Inflammatory macrophage treated with lipopolysaccharide for 4 hours (primary cell): Measurements from ENCODE around the gene NCOA6.

ENCODE experiments used
- DNase-seq: peaks from one replicate; pipeline ENCODE4 v3.0.0-alpha.2; 2020

Gene NCOA6

DNA sequence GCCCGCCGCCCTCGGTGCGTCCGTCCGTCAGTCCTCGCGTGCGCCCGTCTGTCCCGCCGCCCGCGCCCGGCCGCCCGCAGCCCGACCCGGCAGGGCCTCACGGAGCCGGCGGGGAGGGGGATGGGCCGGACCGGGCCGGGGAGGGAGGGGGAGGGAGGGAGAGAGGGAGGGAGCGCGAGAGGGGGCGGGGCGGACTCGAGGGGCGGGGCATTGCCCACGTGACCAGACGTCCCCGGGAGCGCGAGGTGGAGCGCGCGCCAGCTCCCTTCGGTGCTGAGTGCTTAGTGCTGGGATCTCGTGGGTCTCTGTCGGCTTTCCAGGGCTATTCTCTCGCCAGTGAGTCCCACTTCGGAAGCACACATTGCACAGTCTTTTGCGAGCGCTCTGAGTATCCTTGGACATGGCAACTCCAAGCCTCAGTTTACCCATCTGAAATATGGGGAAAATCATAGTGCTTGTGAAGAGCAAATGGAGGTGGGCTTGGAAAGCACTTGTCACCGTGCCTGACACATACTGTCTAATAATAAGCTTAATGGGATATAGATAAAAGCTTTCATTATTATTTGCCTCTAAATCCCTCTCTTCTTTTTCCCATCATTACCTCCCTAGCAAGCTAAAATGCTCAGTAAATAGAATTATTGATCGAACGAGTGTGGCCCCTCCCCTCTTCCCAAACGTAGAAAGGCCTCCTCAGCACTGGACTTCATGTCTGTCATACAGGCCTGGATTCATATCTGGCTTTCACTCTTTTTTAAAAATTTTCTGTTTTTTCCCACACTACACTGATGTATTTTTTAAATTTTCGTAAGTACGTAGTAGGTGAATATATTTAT, at the start of gene NCOA6:
Gene NCOA6 (minus strand): TSS at position 122 of the 833 bp plus-strand sequence. CDS start 43,296 bp downstream, outside the sequence.
- peak; percentile 85 for DNase-seq

DNA sequence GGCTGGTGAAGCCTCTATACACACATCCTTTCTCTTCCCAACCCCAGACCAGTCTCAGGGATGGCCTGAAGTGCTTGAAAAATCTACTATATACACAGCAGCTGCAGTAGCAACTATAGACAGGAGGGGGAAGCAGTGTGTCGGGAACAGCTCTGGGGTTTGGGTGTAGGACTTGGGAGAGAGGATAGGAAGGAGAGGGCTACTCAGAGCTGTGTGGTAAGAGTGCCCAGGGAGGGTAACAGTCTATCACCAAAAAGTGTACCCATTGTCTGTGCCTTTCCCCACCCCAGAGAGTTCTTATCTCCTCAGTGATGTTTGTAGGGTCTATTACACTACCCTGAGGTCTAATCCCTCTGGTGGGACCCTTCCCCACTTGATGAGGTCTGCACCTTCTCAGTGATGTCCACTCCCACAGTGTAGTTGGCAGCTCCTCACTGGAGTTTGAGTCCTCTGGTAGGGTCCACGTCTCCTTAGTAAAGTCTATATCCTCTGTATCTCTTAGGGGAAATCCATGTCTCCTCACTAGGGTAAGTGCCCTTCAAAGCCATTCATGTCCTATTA, 48.7 kb upstream of the NCOA6 start:
- DNase-seq, result peak; percentile 89

GRCh38 chr20:34873583-34874093, 48.2 kb upstream of the NCOA6 start:
- DNase-seq, result no peak

GRCh38 chr20:34872622-34873224, 47.3 kb upstream of the NCOA6 start, which contains the start of gene GGT7:
Gene GGT7, minus strand, starts transcription at chr20:34872856. Its CDS starts 41 bp downstream, at chr20:34872815.
- DNase-seq, result peak; percentile 67

DNA sequence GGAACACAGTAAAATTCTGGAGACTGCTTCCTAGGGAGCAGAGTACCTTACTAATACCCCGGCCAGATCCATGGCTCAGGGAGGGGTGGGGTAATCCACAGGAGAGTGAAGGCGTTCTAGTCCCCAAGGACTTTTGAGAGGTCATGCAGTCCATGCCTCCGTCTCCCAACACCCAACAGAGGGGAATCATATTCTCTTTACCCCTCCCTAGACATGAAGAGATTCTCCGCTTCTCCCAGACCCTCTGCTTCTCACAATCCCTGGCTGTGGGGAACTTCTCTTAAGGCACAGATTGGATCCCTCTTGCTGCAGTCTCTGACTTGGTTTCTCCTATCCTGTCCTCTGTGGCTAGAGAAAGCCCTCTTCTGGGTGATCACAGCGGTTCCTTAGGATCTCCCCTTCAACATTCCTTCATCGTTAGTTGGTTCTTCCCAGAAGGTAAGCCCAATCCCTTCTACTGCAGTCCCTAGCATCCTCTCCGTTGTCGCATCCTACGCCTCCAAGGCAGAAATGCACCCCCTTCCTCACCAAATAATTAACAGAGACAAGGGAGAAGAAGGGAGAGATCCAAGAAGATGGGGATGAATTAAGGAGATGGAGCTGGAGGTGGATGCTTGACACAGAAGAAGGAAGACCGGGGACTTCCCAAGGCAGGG, 46.6 kb upstream of the NCOA6 start:
- DNase-seq, result no peak

- DNase-seq, result no peak
Observed at GRCh38 chr20:34871320-34871926, 46.0 kb upstream of the NCOA6 start.

- no peak for DNase-seq
Observed at GRCh38 chr20:34864216-34864615, 38.8 kb upstream of the NCOA6 start.

DNA sequence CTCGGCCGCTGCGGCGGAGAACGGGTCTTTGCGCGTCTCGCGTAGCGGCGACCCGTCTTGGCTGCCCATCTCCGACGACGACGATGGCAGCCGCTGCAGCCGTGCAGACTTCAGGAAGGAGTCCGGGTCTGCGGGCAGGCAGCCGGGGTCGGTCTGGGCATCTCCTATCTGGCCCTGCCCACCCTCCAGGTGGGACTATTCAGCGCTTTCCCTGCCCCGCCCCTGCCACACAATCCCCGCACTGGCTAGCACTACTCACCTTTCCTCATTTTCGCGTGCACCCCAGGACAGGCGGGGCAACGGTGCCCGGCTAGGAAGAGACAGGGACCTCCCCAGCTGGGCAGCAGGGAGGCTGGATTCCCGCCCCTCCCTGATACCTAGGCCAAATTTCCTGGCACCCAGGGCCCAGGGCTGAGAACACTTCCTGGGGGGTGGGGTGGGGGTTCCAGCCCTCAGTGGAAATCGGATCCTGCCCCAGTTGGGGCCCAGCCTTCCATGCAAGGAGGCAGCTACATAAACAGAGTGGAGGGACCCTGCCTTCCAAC, 38.0 kb upstream of the NCOA6 start:
- no peak for DNase-seq

- no peak for DNase-seq
Observed at GRCh38 chr20:34862724-34863123, 37.3 kb upstream of the NCOA6 start.

DNA sequence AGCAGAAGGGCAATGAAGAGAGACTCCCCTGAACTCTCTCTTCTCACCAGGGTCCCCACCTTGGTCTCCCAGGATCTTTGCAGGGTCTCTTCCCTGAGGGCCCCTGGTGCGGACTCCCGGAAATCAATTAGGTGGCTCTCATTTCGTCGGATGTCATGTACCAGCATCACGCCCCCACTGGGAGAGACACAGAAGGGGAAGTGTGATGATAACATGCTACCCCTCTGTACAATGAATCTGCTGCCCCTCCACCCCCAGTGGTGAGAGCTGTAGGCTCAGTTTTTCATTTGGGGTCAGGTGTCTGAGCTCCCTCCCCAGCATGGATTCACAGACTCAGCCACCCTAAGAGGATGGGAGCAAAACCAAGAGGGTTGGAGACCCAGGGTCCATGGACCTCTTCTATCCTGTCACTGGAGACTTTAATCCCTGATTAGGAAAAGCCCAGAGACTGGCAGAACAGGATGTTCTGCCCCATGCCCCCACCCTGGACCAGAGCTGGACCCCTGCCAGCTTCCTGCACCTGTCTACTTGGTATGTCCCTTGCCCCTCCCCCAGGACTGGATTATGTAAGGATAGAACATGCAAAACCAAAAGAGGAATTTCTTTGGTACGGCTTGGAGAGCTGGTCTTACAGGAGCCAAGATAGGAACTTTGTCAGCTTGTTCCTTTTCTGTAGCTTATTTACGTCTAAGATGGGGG, 36.1 kb upstream of the NCOA6 start:
- no peak for DNase-seq

- no peak for DNase-seq
Observed at GRCh38 chr20:34859826-34860545, 34.5 kb upstream of the NCOA6 start.

DNA sequence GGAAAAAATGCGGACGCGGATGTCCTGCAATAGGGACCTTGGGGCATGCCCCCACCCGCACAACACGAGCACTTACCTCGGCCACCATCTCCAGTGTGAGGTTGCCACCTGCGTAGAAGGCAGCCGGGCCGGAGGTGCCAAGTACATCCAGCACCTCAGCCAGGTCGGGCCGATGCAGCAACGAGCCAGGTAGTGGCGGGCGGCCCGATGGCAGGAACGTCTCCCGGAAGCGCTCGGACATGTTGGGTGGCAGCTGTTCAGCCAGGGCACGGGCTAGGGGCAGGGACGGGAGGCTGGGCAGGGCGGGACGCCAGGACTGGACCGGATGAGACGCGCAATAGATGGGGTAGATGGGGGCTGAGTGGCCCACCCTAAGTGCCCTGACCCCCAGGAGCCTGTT, 33.9 kb upstream of the NCOA6 start:
- no peak for DNase-seq

- no peak for DNase-seq
Observed at GRCh38 chr20:34852298-34852697, 26.8 kb upstream of the NCOA6 start.

DNA sequence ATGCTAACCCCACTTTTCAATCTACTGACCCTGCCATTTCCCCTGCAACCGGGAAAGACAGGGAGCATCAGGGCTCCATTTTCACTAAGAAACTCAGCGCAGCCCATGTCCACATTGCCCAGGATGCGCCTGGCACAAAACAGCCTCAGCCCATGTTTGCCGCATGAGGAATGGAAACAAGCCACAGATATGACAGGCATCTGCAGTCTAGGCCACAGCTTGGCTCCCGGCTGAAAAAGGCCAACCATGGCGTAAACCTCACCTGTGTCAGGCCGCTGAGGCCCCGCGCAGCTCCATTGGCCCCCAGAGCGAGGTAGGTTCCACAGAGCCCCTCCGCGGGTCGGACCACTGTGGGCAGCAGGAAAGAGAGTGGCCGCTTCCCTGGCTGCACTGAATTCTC, 25.5 kb upstream of the NCOA6 start:
- DNase-seq, result no peak

DNA sequence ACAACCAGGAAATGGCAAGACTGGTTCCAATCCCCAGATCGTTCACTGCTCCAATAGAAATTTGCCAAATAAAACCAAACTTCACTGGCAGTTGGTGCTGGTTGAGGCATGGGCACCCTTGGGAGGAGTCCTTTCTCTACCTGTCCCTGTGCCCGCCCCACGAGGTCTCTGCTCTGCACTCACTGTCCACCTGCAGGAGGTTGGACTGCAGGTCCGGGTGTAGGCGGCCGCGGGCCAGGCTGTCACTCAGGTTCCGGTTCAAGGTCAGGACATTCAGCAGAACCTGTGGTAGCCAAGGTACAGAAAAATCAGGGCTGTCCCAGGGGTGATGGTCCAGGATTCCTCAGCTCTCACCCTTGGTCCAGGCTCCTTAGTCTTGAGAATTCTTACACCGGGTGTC, 24.3 kb upstream of the NCOA6 start:
- DNase-seq, result no peak

GRCh38 chr20:34848597-34848996, 23.1 kb upstream of the NCOA6 start:
- DNase-seq, result no peak

DNA sequence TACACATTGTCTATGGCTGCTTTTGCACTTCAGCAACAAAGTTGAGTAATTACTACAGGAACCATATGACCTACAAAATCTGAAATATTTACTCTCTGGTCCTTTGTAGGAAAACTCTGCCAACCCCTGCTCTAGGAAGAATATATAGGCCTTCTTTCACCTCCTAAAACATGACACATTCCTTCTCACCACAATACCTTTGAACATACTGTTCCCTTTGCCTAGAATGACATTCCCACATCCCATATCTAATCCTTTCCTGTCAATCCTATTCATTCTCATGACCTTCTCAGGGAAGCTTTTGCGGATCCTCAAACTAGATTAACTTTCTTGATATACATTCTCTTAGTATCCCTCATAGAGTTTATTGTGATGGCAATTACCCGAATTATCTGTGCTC, 18.0 kb upstream of the NCOA6 start:
- no peak for DNase-seq

DNA sequence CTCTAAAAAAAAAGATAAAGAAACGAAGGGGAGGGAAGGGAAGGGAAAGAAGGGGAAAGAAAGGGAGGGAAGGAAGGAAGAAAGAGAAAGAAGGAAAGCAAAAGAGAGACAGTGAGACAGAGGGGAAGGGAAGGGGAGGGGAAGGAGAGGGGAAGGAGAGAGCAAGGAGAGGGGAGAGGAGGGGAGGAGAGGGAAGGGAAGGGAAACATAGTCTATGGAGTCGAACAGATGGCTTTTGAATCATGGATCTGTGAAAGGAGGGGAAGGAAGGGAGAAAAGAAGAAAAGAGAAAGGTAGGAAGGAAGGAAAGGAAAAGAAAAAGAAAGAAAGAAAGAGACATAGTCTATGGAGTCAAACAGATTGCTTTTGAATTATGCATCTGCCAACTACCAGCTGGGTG, 16.7 kb upstream of the NCOA6 start:
- no peak for DNase-seq

- DNase-seq, result peak; percentile 52
Observed at GRCh38 chr20:34834459-34834893, 9.0 kb upstream of the NCOA6 start.

GRCh38 chr20:34831936-34832335, 6.5 kb upstream of the NCOA6 start:
- DNase-seq, result peak; percentile 32

- DNase-seq, result no peak
Observed at GRCh38 chr20:34829191-34829590, 3.7 kb upstream of the NCOA6 start.
